H1 (cell line): Measurements from ENCODE around the gene RAD23B.

ENCODE experiments used
- CREB1 ChIP-seq: IDR thresholded peaks from 2 replicates; pipeline ENCODE4 v1.6.1; 2012; ENCODE audit warnings: inconsistent platforms
- CTCF ChIP-seq, 3 experiments: IDR thresholded peaks; 1 replicate in 2 of 3; 2 replicates in 1 of 3; pipeline versions ENCODE4 v1.5.1 to v1.6.1; 2011; ENCODE audit warnings: low read length in 3 of 3, mild to moderate bottlenecking in 3 of 3, inconsistent platforms in 2 of 3, low read depth in 1 of 3, moderate library complexity in 1 of 3; ENCODE audit not compliant: insufficient read depth in 1 of 3; ENCODE audit errors: control extremely low read depth in 1 of 3
- EP300 ChIP-seq, 2 experiments: IDR thresholded peaks; 1 replicate in 1 of 2; 2 replicates in 1 of 2; pipeline ENCODE4 v1.6.1; 2011 to 2012; ENCODE audit warnings: low read depth in 2 of 2, low read length in 2 of 2, mild to moderate bottlenecking in 2 of 2, borderline replicate concordance in 1 of 2, inconsistent platforms in 1 of 2, moderate library complexity in 1 of 2
- EZH2 ChIP-seq: fragments of 200-600 bp; sonication (generic); IDR thresholded peaks from 2 replicates; pipeline ENCODE4 v1.7.1; 2012; ENCODE audit warnings: low read depth, mild to moderate bottlenecking, moderate library complexity, low read length, inconsistent platforms; ENCODE audit not compliant: severe bottlenecking
- POLR2AphosphoS5 ChIP-seq: IDR thresholded peaks from 2 replicates; pipeline ENCODE4 v1.6.1; 2011; ENCODE audit warnings: low read depth, low read length
- SIRT6 ChIP-seq: IDR thresholded peaks from one replicate; pipeline ENCODE4 v1.7.1; 2012; ENCODE audit warnings: low read length, inconsistent platforms
- SP1 ChIP-seq: IDR thresholded peaks from 2 replicates; pipeline ENCODE4 v1.6.1; 2011; ENCODE audit warnings: low read depth, low read length
- SP2 ChIP-seq: IDR thresholded peaks from 2 replicates; pipeline ENCODE4 v1.6.1; 2012; ENCODE audit warnings: mild to moderate bottlenecking, low read length, inconsistent platforms
- SRF ChIP-seq: IDR thresholded peaks from 2 replicates; pipeline ENCODE4 v1.6.1; 2011; ENCODE audit warnings: mild to moderate bottlenecking, low read depth, low read length, moderate library complexity

GRCh38 chr9:107276966-107277710, 5.9 kb upstream of the RAD23B start:
- TF ChIP-seq SP1 (no peak), SIRT6 (no peak), CREB1 (no peak), EZH2 (no peak), CTCF (IDR thresholded peaks at IDR 0.05; ENCODE audit: control extremely low read depth in 1 of 3, insufficient read depth in 1 of 3, low read depth in 1 of 3, low read length in 3 of 3) (no peak), EP300 (IDR thresholded peaks at IDR 0.05; ENCODE audit: borderline replicate concordance in 1 of 2, low read depth in 2 of 2, low read length in 2 of 2) (no peak), SP2 (no peak), POLR2AphosphoS5 (no peak), SRF (no peak)
